Smooth muscle cell (in vitro differentiated cells): ENCODE data around the gene VAV3. TPM values are rescaled to one million over a fixed set of nuclear protein-coding genes. Genes with fewer than 3 reads are reported as not detected.

Experiments
- DNase-seq: peaks from one replicate; lab custom pipeline; 2025; ENCODE audit not compliant: unreplicated experiment; lab: John Stamatoyannopoulos, UW
- H2AFZ ChIP-seq: fragments of 200-600 bp; sonication (generic); 2 replicates; pipeline ENCODE4 v1.6.0; 2016; ENCODE audit warnings: antibody characterized with exemption, low read depth, mild to moderate bottlenecking
- H3F3A ChIP-seq: fragments of 200-600 bp; sonication (generic); 2 replicates; pipeline ENCODE4 v1.6.0; 2017; ENCODE audit warnings: antibody characterized with exemption, low read depth
- H3K27ac ChIP-seq: fragments of 200-600 bp; sonication (generic); 2 replicates; pipeline ENCODE4 v1.5.1; 2016; ENCODE audit warnings: low read depth, mild to moderate bottlenecking
- H3K27me3 ChIP-seq: fragments of 200-600 bp; sonication (generic); 2 replicates; pipeline ENCODE4 v1.6.1; 2016; ENCODE audit warnings: low read depth, mild to moderate bottlenecking
- H3K36me3 ChIP-seq: fragments of 200-600 bp; sonication (generic); 2 replicates; pipeline ENCODE4 v1.5.1; 2016; ENCODE audit warnings: low read depth
- H3K4me1 ChIP-seq: fragments of 200-600 bp; sonication (generic); 2 replicates; pipeline ENCODE4 v1.5.1; 2016; ENCODE audit warnings: low read depth
- H3K4me2 ChIP-seq: fragments of 200-600 bp; sonication (generic); 2 replicates; pipeline ENCODE4 v1.6.0; 2016; ENCODE audit warnings: mild to moderate bottlenecking
- H3K4me3 ChIP-seq: fragments of 200-600 bp; sonication (generic); 2 replicates; pipeline ENCODE4 v1.5.1; 2016; ENCODE audit warnings: mild to moderate bottlenecking
- H3K79me2 ChIP-seq: fragments of 200-600 bp; sonication (generic); 2 replicates; pipeline ENCODE4 v1.6.0; 2016; ENCODE audit warnings: low read depth, mild to moderate bottlenecking
- H3K9ac ChIP-seq: fragments of 200-600 bp; sonication (generic); 2 replicates; pipeline ENCODE4 v1.6.0; 2016; ENCODE audit warnings: low read depth
- H3K9me3 ChIP-seq: fragments of 200-600 bp; sonication (generic); replicated peaks from 2 replicates; pipeline ENCODE4 v1.5.1; 2016; ENCODE audit warnings: low read depth
- H4K20me1 ChIP-seq: fragments of 200-600 bp; sonication (generic); 2 replicates; pipeline ENCODE4 v1.6.0; 2016; ENCODE audit warnings: low read depth
- WGBS: methylation state at CpG from one replicate; pipeline ENCODE4 v1.1.7; 2016; ENCODE audit warnings: low lambda C conversion rate; 5-methylcytosine and 5-hydroxymethylcytosine counted together
- polyA plus RNA-seq: library from polyadenylated mRNA; unstranded; fragments of >200 nt; fragmentation: Nextera tagmentation; extraction: Ambion mirVana; gene quantifications from 2 replicates; pipeline ENCODE4 v1.2.1, GENCODE V29; 2016
- total RNA-seq: library from RNA; depleted of rRNA; stranded (reverse); fragments of >200 nt; gene quantifications from 2 replicates; pipeline ENCODE4 v1.2.3, GENCODE V29; 2014
- TF ChIP-seq, protein P1 (sequence below): fragments of 200-600 bp; sonication (generic); IDR thresholded peaks from 2 replicates; pipeline ENCODE4 v1.5.1; 2017; ENCODE audit warnings: borderline replicate concordance, mild to moderate bottlenecking, antibody characterized with exemption; ENCODE audit not compliant: insufficient read depth, poor library complexity, severe bottlenecking

Gene VAV3
- total and polyA plus RNA-seq, 2 experiments from 2014 or later: 0.62 to 10.1 TPM

DNA sequence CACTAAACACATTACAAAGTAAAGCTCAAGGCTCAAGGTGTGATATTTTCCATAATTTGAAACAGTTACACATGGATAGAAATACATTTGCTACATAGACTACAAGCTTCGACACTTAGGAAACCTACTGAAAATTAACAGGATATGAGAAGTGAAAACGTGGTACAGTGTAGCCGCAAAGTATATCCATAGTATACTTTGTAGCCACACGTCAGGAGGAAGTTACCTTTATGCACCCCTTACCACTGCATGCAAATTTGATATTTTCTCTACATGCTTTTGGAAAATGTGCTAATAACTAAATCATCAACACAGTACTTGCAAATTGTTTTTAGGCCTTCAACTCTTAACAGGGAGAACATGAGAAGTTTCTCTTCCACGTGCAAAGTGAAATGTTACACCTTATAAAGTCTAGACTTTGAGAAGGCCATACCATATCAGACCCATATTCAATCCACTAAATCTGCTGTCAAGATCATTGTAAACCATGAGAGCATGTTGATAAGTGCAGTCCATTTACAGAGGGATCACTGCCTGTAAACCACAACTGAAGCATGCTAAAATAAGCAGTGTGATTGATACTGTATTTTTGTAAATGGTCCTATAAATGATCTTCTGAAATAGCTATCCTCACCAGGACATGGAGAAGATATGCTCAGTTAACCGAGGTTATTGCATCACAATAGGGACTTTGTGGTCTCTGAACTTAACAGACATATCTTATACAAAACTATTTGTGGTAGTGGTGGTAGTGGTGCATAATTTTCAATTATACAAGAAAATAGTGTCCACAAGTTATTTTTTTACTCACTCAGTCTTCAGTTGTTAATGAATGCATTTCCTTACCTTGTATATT lies 64.7 kb downstream of the VAV3 start:
- Histone ChIP-seq H3F3A (no peaks in the 10 kb centered on the region), H3K4me3 (no peak overlapping the region), H3K79me2 (no peaks in the 10 kb centered on the region), H3K27me3 (no peaks in the 10 kb centered on the region), H3K4me1 (no peaks in the 10 kb centered on the region), H3K4me2 (no peak overlapping the region), H4K20me1 (no peaks in the 10 kb centered on the region), H3K9me3 (no peaks in the 10 kb centered on the region), H3K27ac (no peak overlapping the region), H3K36me3 (no peaks in the 10 kb centered on the region), H3K9ac (no peak overlapping the region), H2AFZ (no peak overlapping the region)
- 75% methylated on average over 6 of the region's 6 CpGs for WGBS
- no peak for DNase-seq
- TF ChIP-seq, protein P1, sequence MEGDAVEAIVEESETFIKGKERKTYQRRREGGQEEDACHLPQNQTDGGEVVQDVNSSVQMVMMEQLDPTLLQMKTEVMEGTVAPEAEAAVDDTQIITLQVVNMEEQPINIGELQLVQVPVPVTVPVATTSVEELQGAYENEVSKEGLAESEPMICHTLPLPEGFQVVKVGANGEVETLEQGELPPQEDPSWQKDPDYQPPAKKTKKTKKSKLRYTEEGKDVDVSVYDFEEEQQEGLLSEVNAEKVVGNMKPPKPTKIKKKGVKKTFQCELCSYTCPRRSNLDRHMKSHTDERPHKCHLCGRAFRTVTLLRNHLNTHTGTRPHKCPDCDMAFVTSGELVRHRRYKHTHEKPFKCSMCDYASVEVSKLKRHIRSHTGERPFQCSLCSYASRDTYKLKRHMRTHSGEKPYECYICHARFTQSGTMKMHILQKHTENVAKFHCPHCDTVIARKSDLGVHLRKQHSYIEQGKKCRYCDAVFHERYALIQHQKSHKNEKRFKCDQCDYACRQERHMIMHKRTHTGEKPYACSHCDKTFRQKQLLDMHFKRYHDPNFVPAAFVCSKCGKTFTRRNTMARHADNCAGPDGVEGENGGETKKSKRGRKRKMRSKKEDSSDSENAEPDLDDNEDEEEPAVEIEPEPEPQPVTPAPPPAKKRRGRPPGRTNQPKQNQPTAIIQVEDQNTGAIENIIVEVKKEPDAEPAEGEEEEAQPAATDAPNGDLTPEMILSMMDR: no peak

DNA sequence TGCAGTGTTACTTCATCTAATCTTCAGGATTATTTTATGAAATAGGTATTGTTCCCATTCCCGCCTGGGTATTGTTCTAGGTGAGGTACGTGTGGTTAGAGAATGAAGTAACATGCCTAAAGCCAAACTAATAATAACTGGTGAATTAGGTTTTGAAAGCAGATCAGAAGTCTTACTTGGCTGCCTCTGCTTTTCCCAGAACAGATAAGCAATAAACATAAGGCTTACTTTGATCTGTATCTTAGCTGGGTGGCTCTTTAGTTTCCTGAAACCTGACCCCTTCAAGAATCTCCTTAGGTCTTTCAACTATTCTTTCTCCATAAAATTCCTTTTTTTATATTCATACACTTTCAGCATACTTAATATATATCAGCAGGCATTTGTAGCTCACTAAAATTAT lies 65.3 kb downstream of the VAV3 start:
- TF ChIP-seq, protein P1: no peak
- Histone ChIP-seq H3K4me1 (no peaks in the 10 kb centered on the region), H4K20me1 (no peaks in the 10 kb centered on the region), H3K9me3 (no peaks in the 10 kb centered on the region), H3K79me2 (no peaks in the 10 kb centered on the region), H2AFZ (no peak overlapping the region), H3K9ac (no peak overlapping the region), H3K36me3 (no peaks in the 10 kb centered on the region), H3K27me3 (no peaks in the 10 kb centered on the region), H3K27ac (no peak overlapping the region), H3K4me3 (no peak overlapping the region), H3F3A (no peaks in the 10 kb centered on the region), H3K4me2 (no peak overlapping the region)
- WGBS: 46% methylated on average over 2 of the region's 2 CpGs
- no peak for DNase-seq

DNA sequence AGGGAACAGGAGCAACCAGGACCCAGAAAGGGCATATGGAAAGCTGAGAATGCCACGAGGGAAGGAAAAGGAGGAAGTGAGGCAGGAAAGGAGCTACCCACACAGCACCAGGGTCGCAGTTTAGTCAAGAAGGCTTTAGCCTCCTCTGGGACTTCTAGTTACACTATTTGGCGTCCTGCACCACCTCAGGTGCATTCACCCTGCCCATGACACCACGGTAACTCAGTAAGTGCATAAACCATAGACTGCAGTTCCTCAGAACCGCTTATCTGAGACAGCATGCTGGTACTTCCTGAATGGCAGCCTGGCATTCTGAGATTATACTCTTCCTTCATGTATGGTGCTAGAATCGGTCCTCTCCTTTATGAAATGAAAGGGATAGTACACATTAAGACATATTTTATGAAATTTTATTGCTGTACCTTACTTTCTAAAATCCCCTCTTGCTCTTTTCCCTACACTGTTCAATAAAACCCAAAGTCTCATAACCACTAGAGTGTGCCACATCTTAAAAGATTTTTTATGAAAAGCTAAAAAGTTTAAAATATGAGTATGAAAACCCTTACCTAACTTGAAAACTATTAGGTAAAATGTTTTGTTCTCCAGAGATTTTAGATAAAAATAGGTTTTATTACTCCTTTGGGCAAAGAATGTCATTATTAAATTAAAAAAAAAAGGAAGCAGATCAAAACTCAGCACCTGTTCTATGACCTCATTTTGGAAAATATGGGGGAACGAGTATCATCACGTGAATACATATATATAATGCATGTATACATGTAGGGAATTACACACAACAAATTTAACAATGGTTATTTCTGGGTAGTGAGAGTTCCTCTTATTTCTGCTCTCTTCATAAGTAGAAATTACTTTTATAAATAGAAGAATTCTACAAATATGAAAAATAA lies 67.3 kb downstream of the VAV3 start:
- no peak overlapping the region for H3K4me3 ChIP-seq
- H4K20me1 ChIP-seq: no peaks in the 10 kb centered on the region
- H2AFZ ChIP-seq: no peak overlapping the region
- H3K27ac ChIP-seq: no peak overlapping the region
- no peak overlapping the region for H3K9ac ChIP-seq
- DNase-seq: no peak
- no peaks in the 10 kb centered on the region for H3K27me3 ChIP-seq
- H3F3A ChIP-seq: no peaks in the 10 kb centered on the region
- H3K4me2 ChIP-seq: no peak overlapping the region
- WGBS: 89% methylated on average over 8 of the region's 8 CpGs
- H3K36me3 ChIP-seq: no peaks in the 10 kb centered on the region
- H3K79me2 ChIP-seq: no peaks in the 10 kb centered on the region
- TF ChIP-seq, protein P1: no peak
- H3K4me1 ChIP-seq: no peaks in the 10 kb centered on the region
- H3K9me3 ChIP-seq: no peaks in the 10 kb centered on the region
